Kidney (tissue), 14 donors: Measurements from ENCODE around the gene PCDH1. TPM values are rescaled to one million over a fixed set of nuclear protein-coding genes. Genes with fewer than 3 reads are reported as not detected.

Experiments used
- DNase-seq, 5 donors: peaks; one replicate each; pipeline ENCODE4 v3.0.0-alpha.2; 2013 to 2020
- FAIRE-seq: peaks from 2 replicates; lab custom pipeline; 2012; peaks lifted over from hg19 to GRCh38; lab: Jason Lieb, UNC
- H3K27ac ChIP-seq, 2 donors: one replicate each; pipeline ENCODE4 v1.7.0; 2013; ENCODE audit warnings: low read depth in 2 of 2, low read length in 2 of 2, inconsistent platforms in 1 of 2
- H3K27me3 ChIP-seq: one replicate; pipeline ENCODE4 v1.7.1; 2013; ENCODE audit warnings: low read length, inconsistent platforms; ENCODE audit not compliant: control insufficient read depth, insufficient read depth
- H3K36me3 ChIP-seq, 3 donors: one replicate each; pipeline versions ENCODE4 v1.7.0 to v1.7.1; 2013; ENCODE audit warnings: low read length in 3 of 3, control low read depth in 1 of 3, inconsistent platforms in 1 of 3; ENCODE audit not compliant: insufficient read depth in 3 of 3, control insufficient read depth in 2 of 3
- H3K4me1 ChIP-seq, 3 donors: one replicate each; pipeline versions ENCODE4 v1.7.0 to v1.7.1; 2013; ENCODE audit warnings: low read length in 3 of 3, inconsistent platforms in 1 of 3, low read depth in 1 of 3; ENCODE audit not compliant: control insufficient read depth in 2 of 3, insufficient read depth in 2 of 3
- H3K4me3 ChIP-seq, 3 donors: one replicate each; pipeline versions ENCODE4 v1.7.0 to v1.8.1; 2013; ENCODE audit warnings: low read length in 3 of 3, control low read depth in 1 of 3, inconsistent platforms in 1 of 3
- H3K9ac ChIP-seq, 3 donors: one replicate each; pipeline versions ENCODE4 v1.7.0 to v1.7.1; 2013; ENCODE audit warnings: low read length in 3 of 3, control low read depth in 1 of 3, inconsistent platforms in 1 of 3
- H3K9me3 ChIP-seq, 3 donors: one replicate each; pipeline versions ENCODE4 v1.7.0 to v1.7.1; 2013; ENCODE audit warnings: low read length in 3 of 3, control low read depth in 1 of 3, inconsistent platforms in 1 of 3; ENCODE audit not compliant: control insufficient read depth in 2 of 3, insufficient read depth in 1 of 3
- CTCF ChIP-seq: IDR thresholded peaks from 3 replicates; pipeline ENCODE4 v1.5.1; 2012; ENCODE audit warnings: mild to moderate bottlenecking, moderate library complexity, borderline replicate concordance; ENCODE audit not compliant: insufficient read depth; ENCODE audit errors: extremely low read depth
- intact Hi-C: fragments of 100-400 bp; cut with DNase I; formaldehyde crosslinking; loops from one replicate; pipeline ENCODE4 v1.11.1; 2022
- polyA plus RNA-seq: library from polyadenylated mRNA; stranded (reverse); fragments of 350-450 nt; fragmentation: Illumina TruSeq; extraction: RNeasy Lipid Tissue Mini Kit (QIAGEN cat#74804); gene quantifications from one replicate; pipeline ENCODE4 v1.2.3, GENCODE V29; 2014; ENCODE audit warnings: low read depth, low replicate concordance; ENCODE audit not compliant: insufficient read depth
- total RNA-seq: library from RNA; stranded (reverse); fragmentation: NEBNext Ultra II Directional; extraction: Animal tissue kit (Norgen Biotek cat#: 25700); gene quantifications from one replicate; pipeline ENCODE4 v1.2.1, GENCODE V29; 2021
- donor health status: control.
- donor health status: control.
- donor health status: control.
- donor health status: control.
- donor health status: control.
- donor health status: DM: yes; HTN: yes; CAD: no.
- donor health status: Normal renal cell carcinoma (clear cell type).

Gene PCDH1
- total and polyA plus RNA-seq, 2 donors from 2014 or later, result 37.3 to 147 TPM

DNA sequence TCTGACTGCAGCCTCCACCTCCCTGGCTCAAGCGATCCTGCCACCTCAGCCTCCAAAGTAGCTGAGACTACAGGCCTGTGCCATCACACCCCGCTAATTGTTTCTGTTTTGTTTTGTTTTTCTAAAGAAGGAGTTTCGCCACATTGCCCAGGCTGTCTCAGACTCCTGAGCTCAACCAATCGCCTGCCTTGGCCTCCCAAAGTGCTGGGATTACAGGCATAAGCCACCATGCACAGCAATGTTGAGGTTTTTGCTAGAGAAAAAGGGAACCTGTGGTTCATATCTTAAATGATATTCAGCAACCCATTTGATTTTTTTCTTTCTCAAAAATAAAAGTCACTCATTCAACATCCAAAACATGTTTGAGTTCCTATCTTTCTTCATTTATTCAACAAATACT, 25.1 kb upstream of the PCDH1 start:
- no peak for TF ChIP-seq CTCF
- no peak overlapping the region for H3K27ac ChIP-seq
- DNase-seq (no peak), FAIRE-seq (no peak)
- H3K4me1 ChIP-seq, result peaks cover 0 to 3% (median 0%) of the 10 kb centered on the region in 3 donors
- H3K9ac ChIP-seq, result no peak overlapping the region
- intact Hi-C loops, result no loop called here
- no peaks in the 10 kb centered on the region for H3K9me3 ChIP-seq
- no peaks in the 10 kb centered on the region for H3K36me3 ChIP-seq
- no peak overlapping the region for H3K4me3 ChIP-seq
- H3K27me3 ChIP-seq, result no peaks in the 10 kb centered on the region

- FAIRE-seq (no peak), DNase-seq (no peak)
- Histone ChIP-seq H3K27ac (no peak overlapping the region), H3K4me3 (no peak overlapping the region), H3K36me3 (no peaks in the 10 kb centered on the region), H3K27me3 (no peaks in the 10 kb centered on the region), H3K4me1 (peaks cover 0 to 3% (median 0%) of the 10 kb centered on the region in 3 donors), H3K9ac (no peak overlapping the region), H3K9me3 (no peaks in the 10 kb centered on the region)
- intact Hi-C loops, result no loop called here
- no peak for TF ChIP-seq CTCF
Observed at GRCh38 chr5:141902015-141902814, 24.0 kb upstream of the PCDH1 start.

DNA sequence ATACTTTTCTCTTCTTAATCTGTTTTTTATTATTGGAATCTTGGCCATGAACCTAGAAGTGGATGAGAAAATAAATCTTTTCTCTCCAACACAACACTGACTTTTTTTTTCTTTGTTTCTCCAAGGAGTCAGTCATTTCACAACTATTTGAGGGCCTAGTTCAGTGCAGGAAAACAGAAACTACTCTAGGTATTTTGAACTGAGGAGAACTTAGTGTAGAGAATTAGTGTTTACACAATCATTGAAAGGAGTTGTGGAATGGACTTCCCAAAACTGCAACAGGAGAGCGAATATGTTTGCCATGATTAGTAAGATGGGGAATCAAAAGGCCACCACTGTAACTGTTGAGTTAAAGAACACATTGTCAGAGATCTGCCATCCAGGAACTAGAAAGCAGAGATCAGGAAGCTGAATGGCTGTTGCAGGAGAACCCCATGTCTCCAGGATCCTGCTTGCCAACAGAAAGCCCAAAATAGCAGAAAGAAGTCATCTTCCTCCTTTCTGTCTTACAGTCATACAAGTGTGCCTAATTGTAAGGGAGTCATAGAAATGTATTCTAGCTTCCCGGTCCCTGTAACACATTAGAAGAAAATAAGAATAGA, 20.3 kb upstream of the PCDH1 start:
- Histone ChIP-seq H3K4me1 (no peaks in the 10 kb centered on the region), H3K4me3 (no peak overlapping the region), H3K9me3 (no peaks in the 10 kb centered on the region), H3K9ac (no peak overlapping the region), H3K27ac (no peak overlapping the region), H3K27me3 (no peaks in the 10 kb centered on the region), H3K36me3 (no peaks in the 10 kb centered on the region)
- FAIRE-seq, result no peak
- TF ChIP-seq CTCF, result no peak
- DNase-seq, result no peak
- intact Hi-C loops, result no loop called here
